Measurements from ENCODE around the gene ATOSA.

DNA sequence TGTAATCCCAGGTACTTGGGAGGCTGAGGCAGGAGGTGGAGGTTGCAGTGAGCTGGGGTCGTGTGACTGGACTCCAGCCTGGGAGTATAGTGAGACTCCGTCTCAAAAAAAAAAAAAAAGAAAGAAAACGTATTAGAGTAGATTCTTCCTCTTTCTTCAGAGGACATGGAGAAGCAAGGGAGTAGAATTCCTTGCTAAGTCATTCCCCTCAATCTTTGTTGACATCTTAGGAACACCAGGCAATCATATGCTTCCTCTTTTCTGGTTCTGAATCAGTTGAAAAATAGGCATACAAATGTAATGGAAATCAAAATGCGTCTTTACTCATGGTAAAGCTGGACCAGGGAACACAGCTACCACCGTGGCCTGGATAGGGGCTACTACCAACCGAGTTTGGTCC lies 38.3 kb upstream of the ATOSA start:
- TF ChIP-seq, protein P1, sequence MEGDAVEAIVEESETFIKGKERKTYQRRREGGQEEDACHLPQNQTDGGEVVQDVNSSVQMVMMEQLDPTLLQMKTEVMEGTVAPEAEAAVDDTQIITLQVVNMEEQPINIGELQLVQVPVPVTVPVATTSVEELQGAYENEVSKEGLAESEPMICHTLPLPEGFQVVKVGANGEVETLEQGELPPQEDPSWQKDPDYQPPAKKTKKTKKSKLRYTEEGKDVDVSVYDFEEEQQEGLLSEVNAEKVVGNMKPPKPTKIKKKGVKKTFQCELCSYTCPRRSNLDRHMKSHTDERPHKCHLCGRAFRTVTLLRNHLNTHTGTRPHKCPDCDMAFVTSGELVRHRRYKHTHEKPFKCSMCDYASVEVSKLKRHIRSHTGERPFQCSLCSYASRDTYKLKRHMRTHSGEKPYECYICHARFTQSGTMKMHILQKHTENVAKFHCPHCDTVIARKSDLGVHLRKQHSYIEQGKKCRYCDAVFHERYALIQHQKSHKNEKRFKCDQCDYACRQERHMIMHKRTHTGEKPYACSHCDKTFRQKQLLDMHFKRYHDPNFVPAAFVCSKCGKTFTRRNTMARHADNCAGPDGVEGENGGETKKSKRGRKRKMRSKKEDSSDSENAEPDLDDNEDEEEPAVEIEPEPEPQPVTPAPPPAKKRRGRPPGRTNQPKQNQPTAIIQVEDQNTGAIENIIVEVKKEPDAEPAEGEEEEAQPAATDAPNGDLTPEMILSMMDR (IDR thresholded peaks at IDR 0.05; ENCODE audit: low read depth, low read length, poor library complexity, severe bottlenecking) = no peak
- no peak for TF ChIP-seq EZH2phosphoT487 (IDR thresholded peaks at IDR 0.05; ENCODE audit: borderline replicate concordance, low read length)

Measured in DOHH2 (cell line).